CD8-positive, alpha-beta memory T cell (primary cell): ENCODE data around the gene ZNF799. TPM values are rescaled to one million over a fixed set of nuclear protein-coding genes. Genes with fewer than 3 reads are reported as not detected.
"Not testable (repeated sequence)": the region's sequence is repeated elsewhere in the genome, so short reads cannot be mapped to it uniquely, and the experiment has no call there.

Source experiments
- CTCF ChIA-PET: fragments of 350-600 bp; sonication (Branson Sonifier 250); formaldehyde crosslinking; loops from one replicate; lab custom pipeline; 2021; ENCODE audit warnings: antibody characterized with exemption; lab: Charles Lee
- POLR2A ChIA-PET: fragments of 350-600 bp; sonication (Branson Sonifier 250); formaldehyde crosslinking; loops from one replicate; lab custom pipeline; 2021; ENCODE audit warnings: antibody characterized with exemption; lab: Charles Lee
- DNase-seq, 5 donors: peaks; one replicate each; pipeline versions ENCODE4 v3.0.0 to v3.0.0-alpha.2; 2020 to 2022; ENCODE audit warnings: mixed read lengths in 1 of 5
- H3K27ac ChIP-seq: one replicate; pipeline ENCODE4 v1.7.0; 2013; ENCODE audit warnings: low read depth, mild to moderate bottlenecking, low read length, moderate library complexity
- H3K27me3 ChIP-seq: 2 replicates; pipeline ENCODE4 v1.7.0; 2013; ENCODE audit warnings: low read length, mild to moderate bottlenecking; ENCODE audit not compliant: insufficient read depth, poor library complexity, severe bottlenecking
- H3K36me3 ChIP-seq: 2 replicates; pipeline ENCODE4 v1.7.0; 2013; ENCODE audit warnings: mild to moderate bottlenecking, low read length, moderate library complexity; ENCODE audit not compliant: insufficient read depth
- H3K4me1 ChIP-seq: 2 replicates; pipeline ENCODE4 v1.7.0; 2013; ENCODE audit warnings: mild to moderate bottlenecking, low read length, moderate library complexity; ENCODE audit not compliant: insufficient read depth
- H3K4me3 ChIP-seq: 2 replicates; pipeline ENCODE4 v1.7.0; 2013; ENCODE audit warnings: mild to moderate bottlenecking, low read length
- H3K9me3 ChIP-seq: 2 replicates; pipeline ENCODE4 v1.7.0; 2013; ENCODE audit warnings: mild to moderate bottlenecking, low read length
- H3K27ac Mint-ChIP-seq, 8 donors: one replicate each; pipeline ENCODE4 v1.8.0; 2020 to 2021; ENCODE audit warnings: mixed read lengths in 8 of 8, mild to moderate bottlenecking in 6 of 8, inconsistent platforms in 3 of 8, moderate library complexity in 3 of 8
- H3K27me3 Mint-ChIP-seq, 2 donors: one replicate each; pipeline ENCODE4 v1.8.0; 2020 to 2021; ENCODE audit warnings: mixed read lengths in 2 of 2, mild to moderate bottlenecking in 1 of 2, moderate library complexity in 1 of 2
- H3K36me3 Mint-ChIP-seq, 3 donors: one replicate each; pipeline ENCODE4 v1.8.0; 2020 to 2021; ENCODE audit warnings: mixed read lengths in 3 of 3, inconsistent platforms in 1 of 3, mild to moderate bottlenecking in 1 of 3
- H3K4me1 Mint-ChIP-seq, 3 donors: one replicate each; pipeline ENCODE4 v1.8.0; 2020 to 2021; ENCODE audit warnings: mixed read lengths in 3 of 3, inconsistent platforms in 1 of 3, mild to moderate bottlenecking in 1 of 3
- H3K4me3 Mint-ChIP-seq, 7 donors: one replicate each; pipeline ENCODE4 v1.8.0; 2020 to 2021; ENCODE audit warnings: mixed read lengths in 7 of 7, mild to moderate bottlenecking in 6 of 7, moderate library complexity in 4 of 7, inconsistent platforms in 2 of 7
- H3K9me3 Mint-ChIP-seq, 5 donors: one replicate each; pipeline ENCODE4 v1.8.0; 2020 to 2022; ENCODE audit warnings: mixed read lengths in 5 of 5, mild to moderate bottlenecking in 3 of 5, moderate library complexity in 2 of 5, inconsistent platforms in 1 of 5
- polyA plus RNA-seq: library from polyadenylated mRNA; unstranded; fragments of 300-500 nt; fragmentation: Illumina TruSeq; gene quantifications from one replicate; pipeline ENCODE4 v1.2.3, GENCODE V29; 2021
- total RNA-seq, 2 experiments: library from RNA; stranded (reverse); gene quantifications; one replicate each; pipeline ENCODE4 v1.2.3, GENCODE V29; 2021

The ZNF799 gene
- total and polyA plus RNA-seq, 3 experiments from 2014 or later, result 3.6 to 7.2 (median 3.6) TPM

DNA sequence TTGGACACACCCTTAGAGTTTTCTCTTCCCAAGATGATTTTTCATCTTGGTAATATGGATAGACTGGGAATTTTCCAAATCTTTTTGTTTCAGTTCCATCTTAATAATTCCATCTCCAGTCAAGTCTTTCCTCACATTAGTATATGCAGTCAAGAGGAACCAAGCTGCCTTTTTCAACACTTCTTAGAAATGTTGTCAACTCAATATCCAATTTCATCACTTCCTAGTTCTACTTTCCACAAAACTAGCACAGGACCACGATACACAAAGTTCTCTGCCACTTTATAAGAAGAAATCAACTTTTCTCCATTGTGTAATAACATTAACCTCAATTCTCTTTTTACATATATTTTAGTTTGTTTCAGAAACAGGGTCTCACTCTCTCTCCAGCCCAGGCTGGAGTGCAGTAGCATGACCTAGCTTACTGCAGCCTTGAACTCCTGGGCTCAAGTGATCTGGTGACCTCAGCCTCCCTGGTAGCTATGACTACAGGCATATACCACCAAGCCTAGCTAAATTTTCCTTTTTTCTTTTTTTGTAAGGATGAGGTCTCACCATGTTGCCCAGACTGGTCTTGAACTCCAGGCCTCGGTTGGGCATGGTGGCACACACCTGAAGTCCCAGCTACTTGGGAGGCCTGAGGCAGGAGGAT, 24.3 kb upstream of the ZNF799 start:
- peaks cover 8 to 63% (median 31%) of the 10 kb centered on the region in 3 donors for H3K36me3 Mint-ChIP-seq
- H3K27me3 Mint-ChIP-seq, result no peaks in the 10 kb centered on the region
- H3K27me3 ChIP-seq, result no peaks in the 10 kb centered on the region
- no peaks in the 10 kb centered on the region for H3K4me1 ChIP-seq
- H3K4me3 Mint-ChIP-seq, result no peak overlapping the region
- no peaks in the 10 kb centered on the region for H3K36me3 ChIP-seq
- no peak overlapping the region for H3K27ac Mint-ChIP-seq
- DNase-seq, result no peak
- H3K4me1 Mint-ChIP-seq, result no peaks in the 10 kb centered on the region
- no peak overlapping the region for H3K27ac ChIP-seq
- H3K4me3 ChIP-seq, result no peak overlapping the region
- peaks cover 2% of the 10 kb centered on the region for H3K9me3 ChIP-seq
- ChIA-PET POLR2A (no interaction called here), CTCF (no interaction called here)
- H3K9me3 Mint-ChIP-seq, result peaks cover 17 to 72% (median 37%) of the 10 kb centered on the region in 5 donors

DNA sequence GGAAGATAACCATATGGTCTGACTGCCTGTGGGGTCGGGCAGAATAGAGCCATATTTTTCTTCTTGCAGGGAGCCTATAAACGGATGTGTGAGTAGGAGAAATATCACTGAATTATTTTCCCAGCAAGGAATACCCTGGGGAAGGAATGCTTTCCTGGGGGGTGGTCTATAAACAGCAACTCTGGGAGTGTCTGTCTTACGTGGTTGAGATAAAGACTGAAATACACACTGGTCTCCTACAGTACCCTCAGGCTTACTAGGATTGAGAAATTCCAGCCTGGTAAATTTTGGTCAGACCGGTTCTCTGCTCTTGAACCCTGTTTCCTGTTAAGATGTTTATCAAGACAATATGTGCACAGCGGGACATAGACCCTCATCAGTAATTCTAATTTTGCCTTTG, 16.2 kb upstream of the ZNF799 start:
- H3K4me1 Mint-ChIP-seq, CTCF ChIA-PET, H3K36me3 ChIP-seq, H3K27ac Mint-ChIP-seq, H3K27ac ChIP-seq, H3K27me3 ChIP-seq, DNase-seq, H3K4me1 ChIP-seq, H3K27me3 Mint-ChIP-seq, H3K9me3 ChIP-seq, POLR2A ChIA-PET, H3K4me3 ChIP-seq, H3K4me3 Mint-ChIP-seq: not testable (repeated sequence)
- Mint-ChIP-seq H3K36me3 (peaks cover 0 to 47% (median 7%) of the 10 kb centered on the region in 3 donors), H3K9me3 (peaks cover 12 to 51% (median 28%) of the 10 kb centered on the region in 5 donors)

DNA sequence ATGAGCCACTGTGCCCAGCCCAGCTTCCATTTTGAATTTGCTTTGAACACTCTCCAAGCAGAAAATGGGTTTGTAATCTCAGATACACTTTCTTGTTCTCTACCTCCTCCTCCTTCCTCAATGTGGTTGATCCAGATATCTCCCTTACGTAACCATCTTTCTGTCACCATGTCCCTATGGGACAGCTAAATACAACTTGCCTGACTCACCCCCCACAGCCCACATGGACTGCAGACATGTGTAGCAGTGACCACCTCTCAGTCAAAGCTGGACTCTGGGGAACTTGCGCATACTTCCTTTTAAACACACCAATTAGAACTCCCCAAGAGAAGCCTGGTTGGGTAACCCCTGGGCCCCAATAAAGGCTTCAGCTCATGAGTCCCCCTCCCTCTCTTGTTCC, 10.8 kb upstream of the ZNF799 start:
- Mint-ChIP-seq H3K4me1 (no peaks in the 10 kb centered on the region), H3K4me3 (no peak overlapping the region), H3K27ac (no peak overlapping the region), H3K27me3 (peaks cover 0 to 1% of the 10 kb centered on the region in 2 donors), H3K36me3 (peaks cover 0 to 14% (median 0%) of the 10 kb centered on the region in 3 donors), H3K9me3 (peaks cover 3 to 18% (median 7%) of the 10 kb centered on the region in 5 donors)
- no peak for DNase-seq
- H3K9me3 ChIP-seq, result no peaks in the 10 kb centered on the region
- CTCF ChIA-PET, result no interaction called here
- H3K4me3 ChIP-seq, result no peak overlapping the region
- H3K4me1 ChIP-seq, result no peaks in the 10 kb centered on the region
- H3K36me3 ChIP-seq, result no peaks in the 10 kb centered on the region
- no peak overlapping the region for H3K27ac ChIP-seq
- POLR2A ChIA-PET, result no interaction called here
- no peaks in the 10 kb centered on the region for H3K27me3 ChIP-seq

DNA sequence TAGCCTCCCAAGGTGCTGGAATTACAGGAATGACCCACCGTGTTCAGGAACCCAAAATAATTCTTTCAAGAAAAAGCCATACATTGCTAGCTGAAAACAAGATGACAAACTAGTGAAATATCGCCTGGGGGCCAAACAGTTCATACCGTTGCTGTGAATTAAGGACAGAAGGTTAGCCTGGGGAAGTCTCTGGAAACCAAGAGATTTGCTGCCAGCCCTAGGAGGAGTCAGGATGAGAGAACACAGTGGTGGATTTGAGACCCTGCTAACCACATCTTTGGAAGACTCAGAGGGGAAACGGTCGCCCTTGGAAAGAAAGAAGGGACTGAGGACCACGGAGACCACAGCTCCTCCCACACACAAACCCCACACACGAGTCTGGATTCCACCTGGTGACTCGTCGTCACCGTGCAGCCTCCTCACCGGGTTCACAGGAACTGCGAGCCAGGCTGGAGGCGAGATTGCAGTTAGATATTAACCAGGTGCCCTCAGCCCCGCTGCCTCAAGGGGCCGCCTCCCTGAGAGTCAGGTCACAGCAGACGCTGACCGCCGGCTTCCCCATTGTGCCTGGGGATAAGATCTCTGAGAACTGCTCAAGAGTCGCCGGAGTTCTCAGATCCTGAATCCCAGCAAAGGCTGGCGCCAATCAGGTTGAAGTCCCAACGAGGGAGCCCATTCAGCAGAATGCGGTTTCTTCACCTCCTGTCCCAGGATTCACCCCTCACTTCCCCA, 1.0 kb downstream of the ZNF799 start:
- H3K9me3 Mint-ChIP-seq, result peaks cover 0 to 14% (median 5%) of the 10 kb centered on the region in 5 donors
- H3K27me3 ChIP-seq, POLR2A ChIA-PET, H3K9me3 ChIP-seq, H3K36me3 ChIP-seq, H3K27me3 Mint-ChIP-seq, H3K4me1 ChIP-seq, CTCF ChIA-PET: not testable (repeated sequence)
- peak overlapping the region; percentile 87 to 100 (median 94) for H3K4me3 Mint-ChIP-seq
- H3K4me1 Mint-ChIP-seq, result peaks cover 21 to 37% (median 28%) of the 10 kb centered on the region in 3 donors
- peaks cover 5 to 20% (median 10%) of the 10 kb centered on the region in 3 donors for H3K36me3 Mint-ChIP-seq
- DNase-seq, result peak in 4 of 5 donors; percentile 1 to 50 (median 6)
- Histone ChIP-seq H3K4me3 (peak overlapping the region; percentile 82), H3K27ac (peak overlapping the region; percentile 9)
- H3K27ac Mint-ChIP-seq, result peak overlapping the region in 6 of 8 donors; percentile 63 to 93 (median 82)

DNA sequence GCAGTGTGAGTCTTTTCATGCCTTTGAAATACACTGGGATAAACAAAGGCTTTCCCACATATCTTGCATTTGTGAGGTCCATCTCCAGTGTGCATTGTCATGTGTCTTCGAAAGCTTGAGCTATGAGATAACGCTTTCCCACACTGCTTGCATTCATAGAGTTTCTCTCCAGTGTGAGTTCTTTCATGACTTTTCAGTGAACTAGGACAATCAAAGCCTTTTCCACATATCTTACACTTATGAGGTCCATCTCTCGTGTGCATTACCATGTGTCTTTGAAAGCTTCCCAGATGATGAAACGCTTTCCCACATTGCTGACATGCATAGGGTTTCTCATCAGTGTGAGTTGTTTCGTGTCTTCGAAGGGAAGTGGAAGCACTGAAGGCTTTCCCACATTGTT, 9.9 kb downstream of the ZNF799 start:
- H3K4me1 ChIP-seq, H3K27ac Mint-ChIP-seq, H3K9me3 ChIP-seq, H3K27ac ChIP-seq, H3K4me3 ChIP-seq, H3K27me3 ChIP-seq, H3K4me3 Mint-ChIP-seq, DNase-seq, POLR2A ChIA-PET, H3K27me3 Mint-ChIP-seq, H3K4me1 Mint-ChIP-seq, CTCF ChIA-PET: not testable (repeated sequence)
- peaks cover 12% of the 10 kb centered on the region for H3K36me3 ChIP-seq
- Mint-ChIP-seq H3K9me3 (peaks cover 21 to 79% (median 58%) of the 10 kb centered on the region in 5 donors), H3K36me3 (peaks cover 31 to 84% (median 68%) of the 10 kb centered on the region in 3 donors)

DNA sequence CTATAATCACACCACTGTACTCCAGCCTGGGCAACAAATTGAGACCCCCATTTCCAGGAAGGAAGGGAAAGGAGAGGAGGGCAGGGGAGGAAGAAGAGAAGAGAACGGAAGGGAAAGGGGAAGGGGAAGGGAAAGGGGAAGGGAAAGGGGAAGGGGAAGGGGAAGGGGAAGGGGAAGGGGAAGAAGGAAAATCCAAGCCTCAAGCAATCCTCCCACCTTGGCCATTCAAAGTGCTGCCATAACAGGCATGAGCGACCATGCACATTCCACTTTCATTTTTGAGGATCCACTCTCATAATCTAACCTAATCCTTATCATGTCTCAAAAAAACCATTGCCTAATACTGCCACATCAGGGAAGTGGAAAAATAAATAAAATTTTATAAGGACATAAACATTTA, 14.7 kb downstream of the ZNF799 start:
- H3K4me3 ChIP-seq, POLR2A ChIA-PET: not testable (repeated sequence)

DNA sequence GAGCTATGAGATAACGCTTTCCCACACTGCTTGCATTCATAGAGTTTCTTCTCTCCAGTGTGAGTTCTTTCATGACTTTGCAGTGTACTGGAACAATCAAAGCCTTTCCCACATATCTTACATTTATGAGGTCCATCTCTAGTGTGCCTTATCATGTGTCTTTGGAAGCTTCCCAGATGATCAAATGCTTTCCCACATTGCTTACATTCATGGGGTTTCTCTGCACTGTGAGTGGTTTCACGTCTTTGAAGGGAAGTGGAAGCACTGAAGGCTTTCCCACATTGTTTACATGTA, 20.7 kb downstream of the ZNF799 start:
- peaks cover 5% of the 10 kb centered on the region for H3K36me3 ChIP-seq
- Mint-ChIP-seq H3K4me3 (no peak overlapping the region), H3K36me3 (peaks cover 12 to 72% (median 46%) of the 10 kb centered on the region in 3 donors), H3K4me1 (no peaks in the 10 kb centered on the region), H3K27me3 (no peaks in the 10 kb centered on the region), H3K27ac (no peak overlapping the region), H3K9me3 (peaks cover 36 to 82% (median 66%) of the 10 kb centered on the region in 5 donors)
- H3K27me3 ChIP-seq, result no peaks in the 10 kb centered on the region
- ChIA-PET POLR2A (no interaction called here), CTCF (no interaction called here)
- no peaks in the 10 kb centered on the region for H3K4me1 ChIP-seq
- no peak overlapping the region for H3K27ac ChIP-seq
- H3K9me3 ChIP-seq, result peaks cover 23% of the 10 kb centered on the region
- no peak for DNase-seq
- no peak overlapping the region for H3K4me3 ChIP-seq

More for the DNA sequence above, 14.7 kb downstream of the ZNF799 start:
- H3K9me3 ChIP-seq, DNase-seq, H3K4me1 ChIP-seq, H3K27ac Mint-ChIP-seq, H3K36me3 ChIP-seq, H3K4me3 Mint-ChIP-seq, H3K27me3 ChIP-seq, H3K27me3 Mint-ChIP-seq, H3K4me1 Mint-ChIP-seq, H3K27ac ChIP-seq, CTCF ChIA-PET: not testable (repeated sequence)
- peaks cover 7 to 73% (median 58%) of the 10 kb centered on the region in 5 donors for H3K9me3 Mint-ChIP-seq
- H3K36me3 Mint-ChIP-seq, result peaks cover 16 to 70% (median 64%) of the 10 kb centered on the region in 3 donors

DNA sequence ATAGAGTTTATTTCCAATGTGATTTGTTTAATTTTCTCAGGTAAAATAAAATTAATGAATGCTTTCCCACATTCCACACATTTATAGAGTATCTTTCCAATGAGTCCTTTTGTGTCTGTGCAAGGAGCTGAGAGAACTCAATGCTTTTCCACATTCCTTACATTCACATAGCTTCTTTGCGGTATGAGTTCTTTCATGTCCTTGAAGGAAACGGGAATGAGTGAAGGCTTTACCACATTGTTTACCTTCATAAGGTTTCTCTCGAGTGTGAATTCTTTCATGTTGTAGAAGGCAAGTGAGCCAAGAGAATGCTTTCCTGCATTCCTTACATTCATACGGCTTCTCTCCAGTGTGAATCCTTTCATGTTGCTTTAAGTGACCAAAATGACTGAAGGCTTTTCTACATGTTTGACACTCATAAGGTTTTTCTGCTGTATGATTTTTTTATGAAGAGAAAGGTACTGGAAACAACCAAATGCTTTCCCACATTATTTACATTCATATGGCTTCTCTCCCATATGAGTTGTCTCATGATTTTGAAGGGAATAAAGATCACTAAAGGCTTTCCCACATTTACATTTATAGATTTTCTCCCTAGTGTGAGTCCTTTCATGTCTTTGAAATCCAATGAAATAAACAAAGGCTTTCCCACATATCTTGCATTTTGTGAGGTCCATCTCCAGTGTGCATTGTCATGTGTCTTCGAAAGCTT, 21.2 kb downstream of the ZNF799 start:
- Histone ChIP-seq H3K36me3 (peaks cover 5% of the 10 kb centered on the region), H3K4me1 (no peaks in the 10 kb centered on the region), H3K4me3 (no peak overlapping the region), H3K27ac (no peak overlapping the region), H3K9me3 (peaks cover 23% of the 10 kb centered on the region), H3K27me3 (no peaks in the 10 kb centered on the region)
- Mint-ChIP-seq H3K27me3 (no peaks in the 10 kb centered on the region), H3K4me3 (no peak overlapping the region), H3K9me3 (peaks cover 39 to 79% (median 68%) of the 10 kb centered on the region in 5 donors), H3K4me1 (no peaks in the 10 kb centered on the region), H3K36me3 (peaks cover 12 to 67% (median 45%) of the 10 kb centered on the region in 3 donors), H3K27ac (no peak overlapping the region)
- POLR2A ChIA-PET, result no interaction called here
- CTCF ChIA-PET, result no interaction called here
- DNase-seq, result no peak
